NT2/D1 (cell line): ENCODE measurements around the gene MAST1.

ENCODE experiments used
- SUZ12 ChIP-seq: IDR thresholded peaks from 2 replicates; pipeline ENCODE4 v1.6.1; 2011; ENCODE audit not compliant: insufficient read length, insufficient read depth; ENCODE audit errors: extremely low read depth
- YY1 ChIP-seq: IDR thresholded peaks from 2 replicates; pipeline ENCODE4 v1.6.1; 2011; ENCODE audit not compliant: insufficient read length, insufficient read depth
- ZNF274 ChIP-seq: IDR thresholded peaks from 2 replicates; pipeline ENCODE4 v1.6.1; 2011; ENCODE audit warnings: mild to moderate bottlenecking, low read depth, low read length

- TF ChIP-seq YY1 (no peak), ZNF274 (no peak), SUZ12 (no peak)
Observed at GRCh38 chr19:12890787-12891552, 52.7 kb downstream of the MAST1 start, which contains the start of gene GCDH.
